Activated T-cell treated with anti-CD3 and anti-CD28 coated beads, Interleukin-2, amount 50 U/mL, for 48 hours (primary cell): ENCODE results near the gene PHKA2.

ENCODE experiments used
- DNase-seq, 2 experiments: peaks; one replicate each; pipeline ENCODE4 v3.0.0-alpha.2; 2020

Gene PHKA2

DNA sequence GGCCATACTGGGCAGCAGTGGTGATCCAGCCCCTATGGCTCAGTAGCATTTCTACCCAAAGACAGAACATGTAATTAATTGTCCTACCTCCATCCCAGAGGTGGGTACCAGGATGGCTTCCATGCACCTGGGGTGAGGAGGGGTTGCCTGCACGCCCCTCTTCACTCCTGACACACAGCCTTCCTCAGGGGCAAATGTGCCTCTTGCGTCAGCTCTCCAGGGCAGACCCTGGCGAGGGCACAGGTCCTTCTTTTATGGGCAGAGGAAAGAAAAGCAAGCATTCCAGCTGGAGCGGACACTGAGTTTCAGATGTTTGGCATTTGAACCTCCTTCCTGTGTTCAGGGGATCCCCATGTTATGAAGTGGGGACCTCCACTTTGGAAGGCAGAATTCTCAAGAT, 95.6 kb downstream of the PHKA2 start:
- DNase-seq = no peak

DNA sequence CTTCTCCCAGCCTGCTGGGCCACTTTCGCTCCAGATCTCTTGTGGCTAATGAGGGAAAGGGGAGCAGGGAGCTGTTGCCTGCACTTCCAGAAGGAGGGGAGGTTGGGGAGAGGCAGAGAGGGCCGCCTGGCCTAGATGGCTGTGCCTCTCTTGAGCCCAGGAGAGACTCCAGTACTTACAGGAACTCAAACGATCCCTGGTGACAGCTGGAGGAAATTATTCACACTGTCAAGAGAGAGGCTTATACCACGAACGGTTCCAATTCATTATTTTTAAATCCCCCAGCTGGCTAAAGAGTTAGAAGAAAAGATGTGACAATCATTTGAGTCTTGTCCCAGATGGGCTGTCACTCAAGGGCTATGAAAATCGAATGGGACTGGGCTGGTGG, 96.1 kb downstream of the PHKA2 start:
- DNase-seq = no peak

DNA sequence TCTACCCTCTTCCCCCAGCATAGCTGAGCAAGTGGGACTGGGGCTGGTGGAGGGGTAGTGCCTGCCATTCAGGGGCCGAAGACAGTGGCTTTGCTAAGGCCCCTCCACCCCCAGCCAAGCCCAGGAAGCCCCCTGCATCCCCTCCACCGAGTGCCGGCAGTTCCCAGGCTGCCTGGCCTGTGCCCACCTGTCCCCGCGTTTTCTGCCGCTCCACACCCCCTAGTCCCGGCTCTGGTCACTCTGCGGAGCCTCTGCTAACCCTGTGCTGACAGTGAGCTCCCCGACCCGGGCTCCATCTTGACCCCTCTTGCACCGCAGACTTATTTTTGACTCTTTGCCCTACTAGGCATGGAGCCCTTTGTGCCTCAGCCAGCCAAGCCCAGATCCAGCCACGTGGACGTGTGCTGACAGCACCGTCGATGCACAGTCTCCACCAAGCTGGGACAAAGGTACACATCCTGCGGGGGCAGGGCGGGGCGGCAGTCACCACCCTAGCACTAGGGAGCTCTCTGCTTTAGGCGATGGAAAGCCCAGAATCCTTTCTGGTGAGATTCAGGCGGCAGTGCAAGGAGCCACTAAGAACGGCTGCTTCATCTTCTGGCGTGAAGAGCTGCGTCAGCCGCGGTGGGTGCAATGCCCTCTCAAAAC, 96.6 kb downstream of the PHKA2 start:
- DNase-seq = no peak

DNA sequence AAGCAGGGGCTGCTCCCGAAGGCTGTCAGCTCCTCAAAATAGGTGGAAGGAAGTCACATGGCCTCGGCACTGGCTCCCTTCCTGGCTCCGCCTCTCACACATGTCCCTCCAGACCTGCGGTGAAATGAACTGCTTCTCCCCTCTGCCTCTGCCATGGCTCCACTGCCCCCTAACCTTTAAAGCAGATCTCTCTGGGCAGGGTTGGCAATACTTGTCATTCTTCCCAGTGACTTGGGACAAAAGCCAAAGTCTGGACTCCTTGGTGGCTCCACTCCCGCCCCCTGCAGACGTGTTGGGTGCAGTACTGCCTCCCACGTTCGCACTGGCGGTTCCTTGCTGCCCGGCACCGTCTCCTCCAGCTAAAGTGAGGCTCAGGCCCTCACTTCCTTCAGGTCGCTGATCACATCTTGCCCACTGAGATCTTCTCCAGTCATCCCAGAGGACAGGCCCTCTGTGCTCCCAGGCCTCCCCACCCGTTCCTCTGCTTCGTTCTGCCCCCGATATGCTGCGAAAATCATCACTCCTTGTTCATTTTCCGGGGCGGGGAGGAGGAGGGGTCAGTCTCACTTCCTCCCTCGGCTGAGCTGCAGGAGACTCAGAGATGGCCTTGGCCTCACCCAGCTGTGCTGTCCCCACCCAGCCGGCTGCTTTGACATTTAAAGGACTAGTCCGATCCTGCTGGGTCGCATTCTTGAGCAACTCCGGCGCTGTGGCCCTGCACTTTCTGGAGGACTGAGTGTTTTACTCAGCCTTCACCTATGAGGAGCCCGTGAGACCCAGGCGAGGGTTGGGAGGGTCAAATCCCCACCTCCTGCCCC, 97.4 kb downstream of the PHKA2 start:
- peak; percentile 69 to 74 for DNase-seq

DNA sequence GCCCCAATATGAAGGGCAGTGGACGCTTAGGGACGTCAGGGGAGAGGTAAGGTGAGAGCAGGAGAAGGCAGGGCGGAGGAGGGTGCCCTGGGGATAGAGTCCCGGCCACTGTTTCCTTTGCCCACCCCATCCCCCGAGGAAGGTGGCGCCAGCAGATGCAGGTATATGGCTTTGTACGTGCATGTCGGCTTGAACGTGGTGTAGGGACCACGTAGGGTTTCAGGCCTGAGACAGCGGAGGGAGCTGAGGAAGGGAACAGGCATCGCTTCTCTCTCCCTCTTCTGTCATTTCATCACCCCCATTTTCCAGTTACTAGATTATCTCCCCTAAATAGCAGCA, 97.9 kb downstream of the PHKA2 start:
- DNase-seq = no peak

GRCh38 chrX:18885328-18886004, 98.4 kb downstream of the PHKA2 start:
- DNase-seq = peak in 1 of 2 experiments; percentile 24

DNA sequence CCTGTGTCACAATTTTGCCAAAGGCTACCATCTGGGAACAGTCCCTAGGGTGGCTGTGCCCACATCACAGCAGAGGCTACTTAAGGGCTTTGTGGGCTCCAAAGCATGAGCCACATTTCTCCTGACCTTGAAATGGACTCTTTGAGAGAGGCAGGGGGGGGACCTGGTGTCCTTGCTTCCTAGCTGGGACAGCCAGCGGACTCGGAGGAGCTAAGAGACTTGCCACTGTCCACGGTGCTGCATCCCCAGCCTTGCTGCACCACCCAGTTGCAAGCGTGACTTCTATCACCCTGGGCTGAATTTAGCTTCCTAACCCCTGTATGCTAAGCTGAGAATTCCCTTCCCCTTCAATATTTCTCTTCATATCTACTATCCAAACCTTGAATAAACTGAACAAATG, 99.0 kb downstream of the PHKA2 start:
- no peak for DNase-seq

GRCh38 chrX:18883961-18884765, 99.8 kb downstream of the PHKA2 start:
- DNase-seq = no peak

GRCh38 chrX:18883234-18883960, 100.5 kb downstream of the PHKA2 start:
- DNase-seq = no peak

GRCh38 chrX:18879144-18879543, 104.8 kb downstream of the PHKA2 start:
- no peak for DNase-seq

DNA sequence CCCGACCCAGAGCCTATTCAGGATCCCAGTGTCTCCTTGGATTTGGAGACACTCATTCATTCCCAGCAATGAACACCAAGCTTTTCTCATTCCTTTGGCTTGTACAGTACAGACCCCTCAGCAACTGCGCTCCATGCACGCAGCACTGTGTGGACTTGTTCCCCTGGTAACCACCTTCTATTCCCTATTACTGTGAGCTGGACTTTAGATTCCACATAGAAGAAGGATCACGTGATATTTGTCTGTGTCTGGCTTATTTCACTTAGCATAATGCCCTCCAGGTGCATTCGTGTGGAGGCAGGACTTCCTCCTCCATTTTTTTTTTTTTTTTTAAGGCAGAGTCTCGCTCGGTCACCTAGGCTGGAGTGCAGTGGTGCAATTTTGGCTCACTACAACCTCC, 106.4 kb downstream of the PHKA2 start:
- DNase-seq = no peak

DNA sequence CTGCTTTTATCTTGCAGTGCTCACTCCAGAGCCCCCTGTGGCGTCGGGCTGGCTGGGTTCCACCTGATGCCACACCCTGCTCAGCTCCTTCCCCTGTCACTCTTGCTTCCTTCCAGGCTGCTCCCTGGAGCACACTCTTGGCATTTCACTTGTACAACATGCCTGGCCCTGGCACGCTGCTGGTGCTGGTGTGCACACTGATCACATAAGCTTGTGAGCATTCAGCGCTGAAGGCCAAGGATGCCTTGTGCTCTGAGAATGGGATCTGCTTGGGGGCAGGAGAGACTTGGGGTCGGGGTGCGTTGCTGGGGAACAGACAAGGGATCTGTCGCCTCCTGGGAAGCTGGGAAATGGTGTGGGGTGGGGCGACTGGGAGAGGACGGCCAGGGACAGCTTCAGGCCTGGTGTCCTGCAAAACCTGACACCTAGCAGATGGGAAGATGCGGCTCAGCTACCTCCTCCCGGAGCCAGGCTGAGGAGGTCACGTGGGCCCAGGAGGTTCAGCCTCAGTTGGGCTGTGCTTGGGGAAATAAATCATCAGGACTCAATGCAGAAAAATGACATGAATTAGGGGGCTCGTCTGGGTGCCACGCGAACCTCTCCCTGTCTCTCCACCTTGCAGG, 108.5 kb downstream of the PHKA2 start:
- DNase-seq = no peak

DNA sequence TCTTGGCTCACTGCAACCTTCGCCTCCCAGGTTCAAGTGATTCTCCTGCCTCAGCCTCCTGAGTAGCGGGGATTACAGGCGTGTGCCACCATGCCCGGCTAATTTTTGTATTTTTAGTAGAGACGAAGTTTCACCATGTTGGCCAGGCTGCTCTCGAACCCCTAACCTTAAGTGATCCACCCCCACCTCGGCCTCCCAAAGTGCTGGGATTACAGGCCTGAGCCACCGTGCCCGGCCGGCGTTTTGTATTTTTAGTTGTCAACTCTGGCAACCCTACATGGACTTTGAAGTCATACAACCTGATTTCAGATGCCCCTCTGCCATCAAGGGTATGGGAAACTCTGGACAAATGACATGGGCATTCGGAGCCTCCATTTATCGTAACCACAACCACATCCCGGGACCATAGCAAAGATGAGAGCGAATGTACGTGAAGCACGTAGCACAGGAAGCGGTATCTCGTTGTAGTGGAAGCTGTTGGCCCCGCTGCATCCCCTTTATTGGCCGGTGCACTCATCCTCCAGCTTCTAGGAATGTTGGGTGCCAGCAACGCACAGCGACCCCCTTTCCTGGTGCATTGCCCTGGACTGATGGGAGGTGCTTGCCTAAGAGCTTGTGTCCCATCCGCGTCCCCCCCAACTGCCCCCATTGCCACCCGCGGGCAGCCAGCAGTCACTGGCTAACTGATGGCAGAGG, 109.2 kb downstream of the PHKA2 start:
- DNase-seq = no peak

DNA sequence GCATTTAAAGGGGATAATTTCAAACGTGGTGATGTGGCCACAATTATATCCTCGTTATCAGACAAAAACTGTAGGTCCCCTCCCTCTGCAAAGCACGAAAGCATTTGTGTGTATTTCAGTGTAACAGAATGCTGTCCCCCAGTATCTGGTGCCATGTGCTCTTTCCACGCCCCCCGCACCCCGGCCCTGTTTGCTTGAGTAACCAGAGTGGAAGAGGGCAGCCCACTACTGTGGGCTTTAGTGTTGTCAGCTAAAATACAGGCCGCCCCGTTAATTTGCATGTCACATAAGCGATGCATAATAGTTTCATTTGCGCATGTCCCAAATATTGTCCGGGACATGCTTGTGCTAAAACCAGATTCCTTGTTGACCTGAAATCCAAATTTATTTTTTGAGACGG, 110.1 kb downstream of the PHKA2 start:
- no peak for DNase-seq

GRCh38 chrX:18873189-18873791, 110.6 kb downstream of the PHKA2 start:
- DNase-seq = peak; percentile 43 to 44

GRCh38 chrX:18872621-18873020, 111.3 kb downstream of the PHKA2 start:
- no peak for DNase-seq

DNA sequence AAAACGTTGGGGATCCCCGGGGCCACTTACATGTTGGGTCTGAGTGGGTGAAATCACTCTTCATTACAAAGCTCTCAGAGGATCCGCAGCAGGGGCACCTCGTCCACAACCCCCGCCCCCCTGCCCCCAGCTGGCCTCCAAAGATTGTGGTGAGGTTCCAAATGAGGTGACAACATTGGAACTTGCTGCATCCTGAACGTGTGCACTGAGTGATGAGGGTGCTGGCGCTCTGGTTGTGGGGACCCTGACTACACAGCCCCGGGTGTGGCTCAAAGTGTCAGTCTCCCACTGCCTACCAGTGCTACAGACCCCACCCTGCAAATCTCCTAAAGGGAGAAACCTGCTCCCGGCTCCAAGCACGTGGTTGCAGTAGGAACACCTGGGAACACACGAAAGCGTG, 111.9 kb downstream of the PHKA2 start:
- DNase-seq = no peak

DNA sequence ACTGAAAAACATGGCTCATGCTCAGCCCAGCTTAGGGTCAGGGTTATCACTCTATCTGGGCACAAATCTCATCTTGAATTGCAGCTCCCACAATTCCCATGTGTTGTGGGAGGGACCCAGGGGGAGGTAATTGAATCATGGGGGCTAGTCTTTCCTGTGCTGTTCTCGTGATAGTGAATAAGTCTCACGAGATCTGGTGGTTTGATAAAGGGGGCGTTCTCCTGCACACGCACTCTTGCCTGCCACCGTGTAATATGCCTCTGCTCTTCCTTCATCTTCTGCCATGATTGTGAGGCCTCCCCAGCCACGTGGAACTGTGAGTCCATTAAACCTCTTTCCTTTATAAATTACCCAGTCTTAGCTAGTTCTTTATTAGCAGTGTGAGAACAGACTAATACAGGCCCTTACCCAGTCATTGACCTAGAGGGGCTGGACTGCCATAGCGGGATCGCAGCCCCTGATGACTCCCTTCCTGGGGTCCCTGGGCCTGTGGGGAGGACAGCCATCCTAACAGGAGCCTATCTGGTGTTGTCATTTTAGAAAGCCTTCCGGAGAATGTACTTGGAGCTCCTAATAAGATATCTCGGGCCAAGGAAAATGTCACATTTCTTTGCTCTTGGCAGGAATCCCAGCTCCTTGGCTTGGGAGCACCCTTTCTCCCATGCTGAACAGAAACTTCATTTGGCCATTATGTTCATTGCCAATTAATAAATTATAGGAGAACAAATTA, 112.6 kb downstream of the PHKA2 start:
- DNase-seq = no peak

DNA sequence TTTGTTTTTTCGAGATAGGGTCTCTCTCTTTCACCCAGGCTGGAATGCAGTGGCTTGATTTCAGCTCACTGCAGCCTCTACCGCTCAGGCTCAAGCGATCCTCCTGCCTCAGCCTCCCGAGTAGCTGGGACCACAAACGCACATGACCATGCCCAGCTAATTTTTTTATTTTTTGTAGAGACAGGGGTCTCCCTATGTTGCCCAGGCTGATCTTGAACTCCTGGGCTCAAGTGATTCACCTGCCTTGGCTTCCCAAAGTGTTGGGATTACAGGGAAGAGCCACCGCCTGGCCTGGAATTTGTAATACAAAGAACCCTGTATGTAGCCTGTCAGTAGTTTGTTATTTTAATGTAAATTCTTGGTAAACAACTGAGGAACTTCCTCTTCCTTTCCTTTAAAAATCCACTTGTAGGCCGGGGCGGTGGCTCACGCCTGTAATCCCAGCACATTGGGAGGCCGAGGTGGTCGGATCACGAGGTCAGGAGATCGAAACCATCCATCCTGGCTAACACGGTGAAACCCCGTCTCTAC, 119.5 kb downstream of the PHKA2 start:
- no peak for DNase-seq

DNA sequence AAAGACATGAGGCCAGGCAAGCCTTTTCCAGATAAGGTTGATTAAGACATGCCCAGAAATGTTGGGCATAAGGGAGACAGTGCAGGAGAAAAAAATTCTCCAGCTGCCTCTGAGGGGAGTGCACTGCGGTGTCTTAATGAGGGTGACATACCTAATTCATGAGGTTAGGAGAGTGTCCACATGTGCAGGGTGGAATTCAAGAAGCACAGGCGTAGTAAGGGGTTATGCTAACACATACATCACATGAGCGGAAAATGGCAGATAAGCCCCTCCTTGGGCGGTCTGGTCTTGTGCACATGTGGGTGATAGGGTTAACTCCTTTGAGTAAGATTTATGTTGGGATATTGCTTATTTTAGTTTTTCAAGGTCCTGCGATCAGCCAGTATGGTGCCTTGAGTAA, 122.4 kb downstream of the PHKA2 start:
- DNase-seq = no peak
